ENCODE measurements around the gene HS3ST5.

Gene HS3ST5

GRCh38 chr6:114342826-114343781 lies at the start of gene HS3ST5:
TSS of gene HS3ST5 (minus strand) at chr6:114343023. CDS start at chr6:114062845, 280,178 bp downstream.
- peak; percentile 41 to 58 for DNase-seq

GRCh38 chr6:114390176-114390575 lies 47.4 kb upstream of the HS3ST5 start:
- DNase-seq: no peak

- no peak for DNase-seq
These were observed 46.3 kb upstream of the HS3ST5 start for GRCh38 chr6:114389111-114389510.

GRCh38 chr6:114382406-114382805 lies 39.6 kb upstream of the HS3ST5 start:
- DNase-seq: no peak

GRCh38 chr6:114377881-114378280 lies 35.1 kb upstream of the HS3ST5 start:
- DNase-seq: no peak

GRCh38 chr6:114376611-114377175 lies 33.9 kb upstream of the HS3ST5 start:
- DNase-seq: no peak

GRCh38 chr6:114375541-114376192 lies 32.8 kb upstream of the HS3ST5 start:
- DNase-seq: no peak

- no peak for DNase-seq
These were observed 24.6 kb upstream of the HS3ST5 start for GRCh38 chr6:114367315-114367961.

- DNase-seq: no peak
These were observed 24.1 kb upstream of the HS3ST5 start for GRCh38 chr6:114366899-114367298.

GRCh38 chr6:114364301-114364700 lies 21.5 kb upstream of the HS3ST5 start:
- no peak for DNase-seq

GRCh38 chr6:114362957-114363356 lies 20.1 kb upstream of the HS3ST5 start:
- DNase-seq: no peak

- DNase-seq: no peak
These were observed 19.6 kb upstream of the HS3ST5 start for GRCh38 chr6:114362396-114362795.

GRCh38 chr6:114361036-114361435 lies 18.2 kb upstream of the HS3ST5 start:
- no peak for DNase-seq

- DNase-seq: no peak
These were observed 12.5 kb upstream of the HS3ST5 start for GRCh38 chr6:114355300-114355699.

- DNase-seq: no peak
These were observed 11.7 kb upstream of the HS3ST5 start for GRCh38 chr6:114354482-114354881.

GRCh38 chr6:114346451-114346850 lies 3.6 kb upstream of the HS3ST5 start:
- DNase-seq: peak in 1 of 2 experiments; percentile 2

- DNase-seq: no peak
These were observed 2.1 kb upstream of the HS3ST5 start for GRCh38 chr6:114344971-114345275.

GRCh38 chr6:114344246-114344970 lies 1.6 kb upstream of the HS3ST5 start:
- DNase-seq: no peak

GRCh38 chr6:114343782-114344144 lies 940 bp upstream of the HS3ST5 start:
- DNase-seq: no peak

GRCh38 chr6:114342086-114342825 lies 567 bp downstream of the HS3ST5 start:
- peak; percentile 6 to 14 for DNase-seq

- DNase-seq: no peak
These were observed 3.1 kb downstream of the HS3ST5 start for GRCh38 chr6:114339706-114340105.

- no peak for DNase-seq
These were observed 8.6 kb downstream of the HS3ST5 start for GRCh38 chr6:114334237-114334636.
